Left ventricle myocardium inferior (tissue), 1 donor: ENCODE data around the gene ENTPD8. TPM values are rescaled to one million over a fixed set of nuclear protein-coding genes. Genes with fewer than 3 reads are reported as not detected.

Source experiments
- DNase-seq: peaks from one replicate; pipeline ENCODE4 v3.0.0-alpha.2; 2020
- H3K27ac ChIP-seq: fragments of 200-600 bp; replicated peaks from 2 replicates; pipeline ENCODE4 v1.8.0; 2021
- H3K27me3 ChIP-seq: fragments of 200-600 bp; 2 replicates; pipeline ENCODE4 v1.8.0; 2021; ENCODE audit warnings: low read depth
- H3K36me3 ChIP-seq: fragments of 200-600 bp; 2 replicates; pipeline ENCODE4 v1.8.0; 2021
- H3K4me1 ChIP-seq: fragments of 200-600 bp; 2 replicates; pipeline ENCODE4 v1.8.0; 2021
- H3K4me3 ChIP-seq: fragments of 200-600 bp; 2 replicates; pipeline ENCODE4 v1.8.0; 2021; ENCODE audit warnings: mild to moderate bottlenecking, moderate library complexity
- H3K9me3 ChIP-seq: fragments of 200-600 bp; replicated peaks from 2 replicates; pipeline ENCODE4 v1.8.0; 2021
- CTCF ChIP-seq: fragments of 200-600 bp; IDR thresholded peaks from 2 replicates; pipeline ENCODE4 v1.8.0; 2021; ENCODE audit warnings: antibody characterized with exemption, mild to moderate bottlenecking, borderline replicate concordance
- intact Hi-C: fragments of 100-400 bp; cut with micrococcal nuclease; formaldehyde crosslinking; loops from one replicate; pipeline ENCODE4 v1.11.0; 2022
- microRNA-seq: library from miRNA; unstranded; fragments of <30 nt; microRNA quantifications from one replicate; pipeline ENCODE4 v1.2.0, GENCODE V29; 2020
- total RNA-seq: library from RNA; stranded (reverse); fragmentation: NEBNext Ultra II Directional; extraction: Animal tissue kit (Norgen Biotek cat#: 25700); gene quantifications from one replicate; pipeline ENCODE4 v1.2.1, GENCODE V29; 2021
- donor health status: DM: no; HTN: yes; CAD: no; lungs with severe emphysema.

Gene ENTPD8
- total RNA-seq, 1 donor from 2014 or later = not detected

GRCh38 chr9:137385061-137385655, 56.0 kb downstream of the ENTPD8 start:
- Histone ChIP-seq H3K4me3 (no peak overlapping the region), H3K9me3 (no peaks in the 10 kb centered on the region), H3K36me3 (no peaks in the 10 kb centered on the region), H3K27me3 (no peaks in the 10 kb centered on the region), H3K27ac (no peak overlapping the region), H3K4me1 (peaks cover 25% of the 10 kb centered on the region)
- DNase-seq = peak; percentile 4
- TF ChIP-seq CTCF = no peak
- intact Hi-C loops = no loop called here

Small RNAs within 50 kb of the gene (microRNA-seq; reads per million reads assigned to microRNA genes)
- not detected for gene MIR7114

Other genes with a start within 250 kb of the ENTPD8 start
- 18.0 TPM for gene TPRN, start 240.6 kb downstream of the ENTPD8 start, total RNA-seq
- 47.6 TPM for gene TMEM203, start 235.7 kb downstream of the ENTPD8 start, total RNA-seq
- gene NDOR1, start 235.7 kb downstream of the ENTPD8 start, total RNA-seq = 6.5 TPM
- gene RNF208, start 219.1 kb downstream of the ENTPD8 start, total RNA-seq = 31.5 TPM
- gene CYSRT1, start 216.2 kb downstream of the ENTPD8 start, total RNA-seq = 0.27 TPM
- not detected for gene RNF224, start 213.9 kb downstream of the ENTPD8 start, total RNA-seq
- not detected for gene SLC34A3, start 210.5 kb downstream of the ENTPD8 start, total RNA-seq
- gene TUBB4B, start 200.1 kb downstream of the ENTPD8 start, total RNA-seq = 463 TPM
- gene STPG3, start 190.1 kb downstream of the ENTPD8 start, total RNA-seq = 0.58 TPM
- 35.2 TPM for gene NELFB, start 186.0 kb downstream of the ENTPD8 start, total RNA-seq
- 16.3 TPM for gene TOR4A, start 163.6 kb downstream of the ENTPD8 start, total RNA-seq
- gene NRARP, start 139.1 kb downstream of the ENTPD8 start, total RNA-seq = 5.1 TPM
- gene EXD3, start 18.2 kb downstream of the ENTPD8 start, total RNA-seq = 9.2 TPM
- 2.0 TPM for gene NOXA1, start 18.0 kb downstream of the ENTPD8 start, total RNA-seq
- gene NSMF, start 18.0 kb upstream of the ENTPD8 start, total RNA-seq = 9.8 TPM
- 9.0 TPM for gene PNPLA7, start 109.0 kb upstream of the ENTPD8 start, total RNA-seq
- gene MRPL41, start 110.5 kb upstream of the ENTPD8 start, total RNA-seq = 233 TPM
- gene DPH7, start 137.6 kb upstream of the ENTPD8 start, total RNA-seq = 18.0 TPM
- gene ZMYND19, start 149.2 kb upstream of the ENTPD8 start, total RNA-seq = 11.6 TPM
- gene ARRDC1, start 164.3 kb upstream of the ENTPD8 start, total RNA-seq = 16.2 TPM
- 31.3 TPM for gene EHMT1, start 177.6 kb upstream of the ENTPD8 start, total RNA-seq